ENCODE data around the gene SLC44A5. TPM values are rescaled to one million over a fixed set of nuclear protein-coding genes. Genes with fewer than 3 reads are reported as not detected.

SLC44A5 gene
- total RNA-seq, 1 experiment from 2014 or later: 0.18 TPM

- POLR2A ChIA-PET: no interaction called here
- BruUV-seq (replicated peaks): no TSS peak
- no peak overlapping the region for H3K4me3 ChIP-seq (ENCODE audit: low read depth in 2 of 2, low read length in 2 of 2)
- intact Hi-C loops (cut with micrococcal nuclease; ENCODE audit: unreplicated experiment) (no loop called here), in situ Hi-C loops (cut with HindIII; ENCODE audit: low pct_unique_long_range_greater_than_20kb, low sequenced_read_pairs) (no loop called here)
- TF ChIP-seq REST (IDR thresholded peaks at IDR 0.05; ENCODE audit: insufficient read depth in 1 of 2, low read depth in 2 of 2, low read length in 1 of 2) (no peak), TCF7L2 (IDR thresholded peaks at IDR 0.05; ENCODE audit: low read depth, low read length) (no peak), CTCF (IDR thresholded peaks at IDR 0.05) (no peak), SIN3A (IDR thresholded peaks at IDR 0.05; ENCODE audit: borderline replicate concordance, insufficient read depth, low read depth, low read length) (no peak), POLR2AphosphoS5 (IDR thresholded peaks at IDR 0.05; ENCODE audit: low read depth, low read length) (no peak)
- ATAC-seq (no peak), DNase-seq (ENCODE audit: low read depth, low spot score) (no peak)
- H3K9me3 ChIP-seq (ENCODE audit: control insufficient read depth, insufficient read depth, low read depth, low read length): no peaks in the 10 kb centered on the region
- CTCF ChIA-PET: no interaction called here
- H3K27ac ChIP-seq (ENCODE audit: low read length): no peak overlapping the region
- no peaks in the 10 kb centered on the region for H3K36me3 ChIP-seq (ENCODE audit: control insufficient read depth, insufficient read depth, low read length)
- no peaks in the 10 kb centered on the region for H3K4me1 ChIP-seq (ENCODE audit: control insufficient read depth, insufficient read depth, low read length)
- H3K27me3 ChIP-seq (ENCODE audit: control insufficient read depth, insufficient read depth, low read length): no peaks in the 10 kb centered on the region
These were observed 67.9 kb downstream of the SLC44A5 start for GRCh38 chr1:75542818-75543570.

GRCh38 chr1:75539230-75540116, 71.4 kb downstream of the SLC44A5 start:
- ATAC-seq (no peak), DNase-seq (ENCODE audit: low read depth, low spot score) (no peak)
- H3K36me3 ChIP-seq (ENCODE audit: control insufficient read depth, insufficient read depth, low read length): no peaks in the 10 kb centered on the region
- CTCF ChIA-PET: no interaction called here
- intact Hi-C loops (cut with micrococcal nuclease; ENCODE audit: unreplicated experiment): no loop called here
- BruUV-seq (replicated peaks): no TSS peak
- H3K4me3 ChIP-seq (ENCODE audit: low read depth in 2 of 2, low read length in 2 of 2): no peak overlapping the region
- no peaks in the 10 kb centered on the region for H3K9me3 ChIP-seq (ENCODE audit: control insufficient read depth, insufficient read depth, low read depth, low read length)
- H3K27ac ChIP-seq (ENCODE audit: low read length): no peak overlapping the region
- no peaks in the 10 kb centered on the region for H3K27me3 ChIP-seq (ENCODE audit: control insufficient read depth, insufficient read depth, low read length)
- in situ Hi-C loops (cut with HindIII; ENCODE audit: low pct_unique_long_range_greater_than_20kb, low sequenced_read_pairs): no loop called here
- no peaks in the 10 kb centered on the region for H3K4me1 ChIP-seq (ENCODE audit: control insufficient read depth, insufficient read depth, low read length)
- no peak for TF ChIP-seq REST (IDR thresholded peaks at IDR 0.05; ENCODE audit: insufficient read depth in 1 of 2, low read depth in 2 of 2, low read length in 1 of 2)
- no peak for TF ChIP-seq CTCF (IDR thresholded peaks at IDR 0.05)
- TF ChIP-seq SIN3A (IDR thresholded peaks at IDR 0.05; ENCODE audit: borderline replicate concordance, insufficient read depth, low read depth, low read length): no peak
- no peak for TF ChIP-seq POLR2AphosphoS5 (IDR thresholded peaks at IDR 0.05; ENCODE audit: low read depth, low read length)
- TF ChIP-seq TCF7L2 (IDR thresholded peaks at IDR 0.05; ENCODE audit: low read depth, low read length): no peak
- POLR2A ChIA-PET: no interaction called here

Data from Panc1 (cell line).